B cell (primary cell): Measurements from ENCODE around the gene RARRES1. TPM values are rescaled to one million over a fixed set of nuclear protein-coding genes. Genes with fewer than 3 reads are reported as not detected.

Experiments
- ATAC-seq: fragments of 200-7000 bp; cut with Tn5 transposase; one replicate; pipeline ENCODE4 v1.10.0; 2021; ENCODE audit warnings: low read depth, mild to moderate bottlenecking, moderate number of reproducible peaks, moderate library complexity
- CTCF ChIA-PET: fragments of 350-600 bp; sonication (Branson Sonifier 250); formaldehyde crosslinking; loops from one replicate; lab custom pipeline; 2021; ENCODE audit warnings: antibody characterized with exemption, inconsistent platforms; lab: Charles Lee
- POLR2A ChIA-PET: fragments of 350-600 bp; sonication (Branson Sonifier 250); formaldehyde crosslinking; loops from one replicate; lab custom pipeline; 2021; ENCODE audit warnings: antibody characterized with exemption; lab: Charles Lee
- DNase-seq: peaks from one replicate; pipeline ENCODE4 v3.0.0; 2013
- H2AFZ ChIP-seq: 2 replicates; pipeline ENCODE4 v1.6.1; 2012; ENCODE audit warnings: mild to moderate bottlenecking, low read depth, low read length; ENCODE audit not compliant: insufficient read depth, poor library complexity, severe bottlenecking
- H3K27ac ChIP-seq, 2 donors: 1 replicate in 1 of 2; 2 replicates in 1 of 2; pipeline ENCODE4 v1.5.1; 2012 to 2013; ENCODE audit warnings: low read length in 2 of 2, mild to moderate bottlenecking in 2 of 2, moderate library complexity in 1 of 2
- H3K27me3 ChIP-seq, 4 experiments: fragments of 200-600 bp in 1 of 4; sonication (generic) in 1 of 4; replicated peaks in 1 of 4; 1 replicate in 2 of 4; 2 replicates in 2 of 4; pipeline versions ENCODE4 v1.6.1 to v1.7.0; 2013 to 2016; ENCODE audit warnings: low read length in 3 of 4, mild to moderate bottlenecking in 2 of 4, mixed read lengths in 1 of 4, moderate library complexity in 1 of 4; ENCODE audit not compliant: insufficient read depth in 4 of 4, control insufficient read depth in 3 of 4; ENCODE audit errors: control extremely low read depth in 1 of 4
- H3K36me3 ChIP-seq, 2 experiments: replicated peaks in 1 of 2; 1 replicate in 1 of 2; 2 replicates in 1 of 2; pipeline versions ENCODE4 v1.6.1 to v1.7.1; 2013; ENCODE audit warnings: low read length in 1 of 2; ENCODE audit not compliant: insufficient read depth in 2 of 2, control insufficient read depth in 1 of 2; ENCODE audit errors: control extremely low read depth in 1 of 2, extremely low read depth in 1 of 2
- H3K4me1 ChIP-seq, 2 donors: fragments of 200-600 bp in 1 of 2; sonication (generic) in 1 of 2; 1 replicate in 1 of 2; 2 replicates in 1 of 2; pipeline versions ENCODE4 v1.5.1 to v1.6.1; 2013 to 2017; ENCODE audit warnings: low read length in 2 of 2; ENCODE audit not compliant: control insufficient read depth in 2 of 2, insufficient read depth in 2 of 2
- H3K4me2 ChIP-seq: replicated peaks from 2 replicates; pipeline ENCODE3; 2012; ENCODE audit warnings: mild to moderate bottlenecking, low read depth, low read length; ENCODE audit not compliant: poor library complexity, severe bottlenecking
- H3K4me3 ChIP-seq, 5 experiments: fragments of 200-600 bp in 1 of 5; sonication (generic) in 1 of 5; 1 replicate in 3 of 5; 2 replicates in 2 of 5; pipeline versions ENCODE4 v1.5.1 to v1.7.0; 2011 to 2016; ENCODE audit warnings: low read length in 4 of 5, mild to moderate bottlenecking in 4 of 5, low read depth in 2 of 5, control low read depth in 1 of 5, moderate library complexity in 1 of 5; ENCODE audit not compliant: insufficient read depth in 1 of 5; ENCODE audit errors: control extremely low read depth in 1 of 5, extremely low read depth in 1 of 5
- H3K79me2 ChIP-seq: fragments of 200-600 bp; sonication (generic); one replicate; pipeline ENCODE4 v1.6.0; 2016; ENCODE audit warnings: low read length; ENCODE audit not compliant: control insufficient read depth, insufficient read depth
- H3K9ac ChIP-seq: fragments of 200-600 bp; sonication (generic); 2 replicates; pipeline ENCODE4 v1.6.1; 2017; ENCODE audit warnings: mild to moderate bottlenecking, low read length, moderate library complexity
- H3K9me3 ChIP-seq, 3 donors: one replicate each; pipeline versions ENCODE4 v1.6.1 to v1.7.1; 2013; ENCODE audit warnings: low read length in 2 of 3; ENCODE audit not compliant: control insufficient read depth in 2 of 3, insufficient read depth in 1 of 3; ENCODE audit errors: control extremely low read depth in 1 of 3
- H4K20me1 ChIP-seq: 2 replicates; pipeline ENCODE4 v1.6.0; 2012; ENCODE audit warnings: mild to moderate bottlenecking, low read length; ENCODE audit not compliant: insufficient read depth, control insufficient read depth, poor library complexity, severe bottlenecking
- H3K27ac Mint-ChIP-seq: one replicate; pipeline ENCODE4 v1.8.0; 2021; ENCODE audit warnings: mixed read lengths
- H3K27me3 Mint-ChIP-seq: one replicate; pipeline ENCODE4 v1.8.0; 2021; ENCODE audit warnings: mixed read lengths
- H3K4me1 Mint-ChIP-seq: one replicate; pipeline ENCODE4 v1.8.0; 2021; ENCODE audit warnings: mixed read lengths
- H3K4me3 Mint-ChIP-seq: one replicate; pipeline ENCODE4 v1.8.0; 2021; ENCODE audit warnings: mixed read lengths
- H3K9me3 Mint-ChIP-seq: one replicate; pipeline ENCODE4 v1.8.0; 2022; ENCODE audit warnings: mixed read lengths; ENCODE audit not compliant: insufficient read depth
- CTCF ChIP-seq: fragments of 200-600 bp; IDR thresholded peaks from one replicate; pipeline ENCODE4 v1.8.0; 2022; ENCODE audit warnings: antibody characterized with exemption, mild to moderate bottlenecking
- EZH2 ChIP-seq: IDR thresholded peaks from 2 replicates; pipeline ENCODE4 v1.6.1; 2012; ENCODE audit warnings: borderline replicate concordance, low read depth, mild to moderate bottlenecking, moderate library complexity, low read length; ENCODE audit not compliant: insufficient read depth, poor library complexity, severe bottlenecking
- WGBS: methylation state at CpG from one replicate; pipeline ENCODE4 v1.1.5; 2013; ENCODE audit warnings: missing lambda C conversion rate; ENCODE audit not compliant: insufficient coverage; 5-methylcytosine and 5-hydroxymethylcytosine counted together
- intact Hi-C: fragments of 100-400 bp; cut with micrococcal nuclease; formaldehyde crosslinking; loops from one replicate; pipeline ENCODE4 v1.10.0; 2022
- polyA plus RNA-seq: library from polyadenylated mRNA; depleted of rRNA; stranded (reverse); fragments of >200 nt; gene quantifications from 2 replicates; pipeline ENCODE4 v1.2.3, GENCODE V29; 2012
- total RNA-seq, 2 donors: library from RNA; stranded (reverse); fragments of 120-200 nt in 1 of 2; gene quantifications; 1 replicate in 1 of 2; 2 replicates in 1 of 2; pipeline versions ENCODE4 v1.2.3 to v1.2.4, GENCODE V29; 2013 to 2022

The RARRES1 gene
- total and polyA plus RNA-seq, 2 donors (not counting 1 experiment from before 2014, with no cell fraction given) = not detected

GRCh38 chr3:158762701-158763100 is 30.4 kb upstream of the RARRES1 start:
- Histone ChIP-seq H3K9ac (no peak overlapping the region), H3K4me1 (no peaks in the 10 kb centered on the region), H3K27ac (no peak overlapping the region), H3K27me3 (no peaks in the 10 kb centered on the region), H3K36me3 (no peaks in the 10 kb centered on the region), H3K4me2 (no peak overlapping the region), H3K9me3 (no peaks in the 10 kb centered on the region), H3K79me2 (no peaks in the 10 kb centered on the region), H4K20me1 (no peaks in the 10 kb centered on the region), H3K4me3 (no peak overlapping the region), H2AFZ (no peak overlapping the region)
- POLR2A ChIA-PET = no interaction called here
- H3K4me1 Mint-ChIP-seq = no peaks in the 10 kb centered on the region
- intact Hi-C loops = no loop called here
- no peaks in the 10 kb centered on the region for H3K27me3 Mint-ChIP-seq
- DNase-seq (no peak), ATAC-seq (no peak)
- 50% methylated on average over 1 of the region's 4 CpGs for WGBS
- H3K9me3 Mint-ChIP-seq = no peaks in the 10 kb centered on the region
- CTCF ChIA-PET = no interaction called here
- no peak overlapping the region for H3K4me3 Mint-ChIP-seq
- TF ChIP-seq EZH2 (no peak), CTCF (no peak)
- H3K27ac Mint-ChIP-seq = no peak overlapping the region

- H3K4me3 ChIP-seq = no peak overlapping the region
- ChIA-PET POLR2A (no interaction called here), CTCF (no interaction called here)
- H2AFZ ChIP-seq = no peak overlapping the region
- H3K4me2 ChIP-seq = no peak overlapping the region
- H3K27ac ChIP-seq = no peak overlapping the region
- H3K79me2 ChIP-seq = no peaks in the 10 kb centered on the region
- H3K4me1 ChIP-seq = no peaks in the 10 kb centered on the region
- no peaks in the 10 kb centered on the region for H3K4me1 Mint-ChIP-seq
- H3K36me3 ChIP-seq = no peaks in the 10 kb centered on the region
- no peak for TF ChIP-seq CTCF
- TF ChIP-seq EZH2 = no peak
- no peak overlapping the region for H3K27ac Mint-ChIP-seq
- H3K4me3 Mint-ChIP-seq = no peak overlapping the region
- H4K20me1 ChIP-seq = no peaks in the 10 kb centered on the region
- no peak overlapping the region for H3K9ac ChIP-seq
- H3K27me3 ChIP-seq = no peaks in the 10 kb centered on the region
- no peaks in the 10 kb centered on the region for H3K9me3 ChIP-seq
- DNase-seq = no peak
- no peaks in the 10 kb centered on the region for H3K9me3 Mint-ChIP-seq
- intact Hi-C loops = no loop called here
- H3K27me3 Mint-ChIP-seq = no peaks in the 10 kb centered on the region
- ATAC-seq = no peak
- 100% methylated on average over 1 of the region's 3 CpGs for WGBS
Measured at GRCh38 chr3:158761350-158761749, 29.1 kb upstream of the RARRES1 start.
